Endothelial cell of umbilical vein (primary cell): Measurements from ENCODE around the gene CHCHD3. TPM values are rescaled to one million over a fixed set of nuclear protein-coding genes. Genes with fewer than 3 reads are reported as not detected.

Experiments used
- BruUV-seq: library from RNA; stranded (reverse); fragments of 400-500 nt; replicated peaks from 2 replicates; lab custom pipeline; 2021; lab: Mats Ljungman, UMichigan
- CTCF ChIA-PET: fragments of 300-600, 350-600 bp; sonication (Branson Sonifier 250); formaldehyde crosslinking; loops from one replicate; lab custom pipeline; 2021; ENCODE audit warnings: antibody characterized with exemption, inconsistent platforms; lab: Charles Lee
- POLR2A ChIA-PET: fragments of 300-600, 350-600 bp; sonication (Branson Sonifier 250); formaldehyde crosslinking; loops from one replicate; lab custom pipeline; 2021; ENCODE audit warnings: antibody characterized with exemption, inconsistent platforms; lab: Charles Lee
- DNase-seq: peaks from one replicate; pipeline ENCODE4 v3.0.0-alpha.2; 2011; ENCODE audit warnings: low read depth, low spot score
- FAIRE-seq: peaks from 2 replicates; lab custom pipeline; 2011; peaks lifted over from hg19 to GRCh38; lab: Jason Lieb, UNC
- H2AFZ ChIP-seq: 2 replicates; pipeline ENCODE4 v1.6.0; 2012; ENCODE audit warnings: low read depth, low read length, control low read depth, inconsistent platforms
- H3K27ac ChIP-seq: 2 replicates; pipeline ENCODE4 v1.5.1; 2011; ENCODE audit warnings: low read depth, mild to moderate bottlenecking, control low read depth, low read length, moderate library complexity; ENCODE audit not compliant: insufficient read depth
- H3K27me3 ChIP-seq, 2 experiments: 2 replicates each; pipeline versions ENCODE4 v1.6.0 to v1.6.1; 2011; ENCODE audit warnings: low read length in 2 of 2, mixed read lengths in 1 of 2; ENCODE audit not compliant: control insufficient read depth in 2 of 2, insufficient read depth in 2 of 2
- H3K36me3 ChIP-seq, 2 experiments: 2 replicates in 1 of 2; 3 replicates in 1 of 2; pipeline ENCODE4 v1.5.1; 2011; ENCODE audit warnings: low read length in 2 of 2, mild to moderate bottlenecking in 1 of 2, moderate library complexity in 1 of 2; ENCODE audit not compliant: control insufficient read depth in 2 of 2, insufficient read depth in 2 of 2; ENCODE audit errors: extremely low read depth in 1 of 2
- H3K4me1 ChIP-seq: 3 replicates; pipeline ENCODE4 v1.5.1; 2011; ENCODE audit warnings: mild to moderate bottlenecking, low read length; ENCODE audit not compliant: control insufficient read depth, insufficient read depth; ENCODE audit errors: extremely low read depth
- H3K4me2 ChIP-seq: 2 replicates; pipeline ENCODE4 v1.6.1; 2011; ENCODE audit warnings: low read length, control low read depth, mixed read lengths; ENCODE audit not compliant: insufficient read depth
- H3K4me3 ChIP-seq, 3 experiments: fragments of 200-600 bp in 1 of 3; sonication (generic), shearing (Covaris generic) in 1 of 3; replicated peaks in 1 of 3; 2 replicates each; pipeline ENCODE4 v1.5.1; 2011 to 2016; ENCODE audit warnings: control low read depth in 3 of 3, low read length in 3 of 3, mild to moderate bottlenecking in 2 of 3, inconsistent platforms in 1 of 3, low read depth in 1 of 3, moderate library complexity in 1 of 3; ENCODE audit not compliant: insufficient read depth in 1 of 3
- H3K79me2 ChIP-seq: 2 replicates; pipeline ENCODE4 v1.6.0; 2012; ENCODE audit warnings: low read length, inconsistent platforms; ENCODE audit not compliant: control insufficient read depth, insufficient read depth
- H3K9ac ChIP-seq: replicated peaks from 2 replicates; pipeline ENCODE3; 2011; ENCODE audit warnings: low read length, control low read depth; ENCODE audit not compliant: insufficient read depth; ENCODE audit errors: extremely low read depth
- H3K9me1 ChIP-seq: replicated peaks from 3 replicates; pipeline ENCODE4 v1.6.0; 2011; ENCODE audit warnings: mild to moderate bottlenecking, low read length; ENCODE audit not compliant: control insufficient read depth, insufficient read depth; ENCODE audit errors: extremely low read depth
- H3K9me3 ChIP-seq: replicated peaks from 2 replicates; pipeline ENCODE4 v1.5.1; 2012; ENCODE audit warnings: low read length, inconsistent platforms; ENCODE audit not compliant: control insufficient read depth, insufficient read depth
- H4K20me1 ChIP-seq: replicated peaks from 2 replicates; pipeline ENCODE3; 2011; ENCODE audit warnings: mild to moderate bottlenecking, low read length; ENCODE audit not compliant: control insufficient read depth, insufficient read depth; ENCODE audit errors: extremely low read depth
- EZH2 ChIP-seq: IDR thresholded peaks from 2 replicates; pipeline ENCODE4 v1.6.1; 2012; ENCODE audit warnings: borderline replicate concordance, low read depth, mild to moderate bottlenecking, moderate library complexity, low read length, inconsistent platforms; ENCODE audit not compliant: severe bottlenecking
- FOS ChIP-seq: IDR thresholded peaks from 2 replicates; pipeline ENCODE4 v1.6.1; 2011; ENCODE audit warnings: mild to moderate bottlenecking, low read length, moderate library complexity, borderline replicate concordance; ENCODE audit not compliant: insufficient read depth
- GATA2 ChIP-seq: IDR thresholded peaks from 2 replicates; pipeline ENCODE4 v1.7.0; 2011; ENCODE audit warnings: low read depth, mild to moderate bottlenecking, moderate library complexity, mixed read lengths, low read length; ENCODE audit not compliant: insufficient read length, insufficient read depth
- JUN ChIP-seq: IDR thresholded peaks from 2 replicates; pipeline ENCODE4 v1.6.1; 2011; ENCODE audit warnings: borderline replicate concordance, low read depth; ENCODE audit not compliant: insufficient read length, insufficient read depth
- MYC ChIP-seq: IDR thresholded peaks from one replicate; pipeline ENCODE4 v1.6.1; 2011; ENCODE audit warnings: mild to moderate bottlenecking, low read depth, low read length
- POLR2A ChIP-seq: IDR thresholded peaks from 2 replicates; pipeline ENCODE4 v1.6.1; 2012; ENCODE audit warnings: low read depth, mild to moderate bottlenecking, control low read depth, low read length
- POLR2AphosphoS5 ChIP-seq: IDR thresholded peaks from 2 replicates; pipeline ENCODE4 v1.6.1; 2012; ENCODE audit warnings: low read depth, mild to moderate bottlenecking, control low read depth, low read length, moderate library complexity; ENCODE audit not compliant: insufficient read depth
- dilution Hi-C: fragments of 300-500 bp; cut with MboI; formaldehyde crosslinking; loops from one replicate; pipeline ENCODE4 v1.15.0; 2019; ENCODE audit warnings: low sequenced_read_pairs; ENCODE audit not compliant: extremely low pct_ligation_motif_present
- intact Hi-C: fragments of 100-400 bp; cut with micrococcal nuclease; formaldehyde crosslinking; loops from one replicate; pipeline ENCODE4 v1.10.0; 2022
- polyA plus RNA-seq, 4 experiments: library from polyadenylated mRNA; depleted of rRNA in 3 of 4; stranded (reverse) in 3 of 4; unstranded in 1 of 4; fragments of >200 nt; gene quantifications; 2 replicates each; pipeline versions ENCODE4 v1.2.1 to v1.2.3, GENCODE V29; 2011 to 2012; ENCODE audit warnings: missing spikeins in 1 of 4
- total RNA-seq: library from RNA; stranded (reverse); gene quantifications from 2 replicates; pipeline ENCODE4 v1.2.3, GENCODE V29; 2021
- TF ChIP-seq, protein P1 (sequence below): IDR thresholded peaks from 2 replicates; pipeline ENCODE4 v1.6.1; 2011; ENCODE audit not compliant: insufficient read depth, insufficient read length
- TF ChIP-seq, protein P2 (sequence below), 2 donors: IDR thresholded peaks; 1 replicate in 1 of 2; 2 replicates in 1 of 2; pipeline ENCODE4 v1.5.1; 2011; ENCODE audit warnings: low read length in 2 of 2, mild to moderate bottlenecking in 2 of 2, moderate library complexity in 2 of 2, control low read depth in 1 of 2, inconsistent platforms in 1 of 2, low read depth in 1 of 2; ENCODE audit not compliant: insufficient read depth in 1 of 2; ENCODE audit errors: extremely low read depth in 1 of 2

Gene CHCHD3
- total and polyA plus RNA-seq, 2 donors (not counting 3 experiments of a cell fraction or from before 2014, with no cell fraction given) = 22.0 to 63.7 TPM

- H3K36me3 ChIP-seq = no peaks in the 10 kb centered on the region
- no TSS peak for BruUV-seq
- dilution Hi-C loops (no loop called here), intact Hi-C loops (no loop called here)
- no peaks in the 10 kb centered on the region for H3K9me1 ChIP-seq
- POLR2A ChIA-PET = no interaction called here
- no peak overlapping the region for H3K27ac ChIP-seq
- no peaks in the 10 kb centered on the region for H3K9me3 ChIP-seq
- TF ChIP-seq FOS (no peak), POLR2AphosphoS5 (no peak)
- H3K4me2 ChIP-seq = no peak overlapping the region
- H3K79me2 ChIP-seq = no peaks in the 10 kb centered on the region
- H3K27me3 ChIP-seq = no peaks in the 10 kb centered on the region
- CTCF ChIA-PET = interaction anchor here (1.4 kb wide), 1 partner anchor 10 kb away, joined by 4 read pairs; no protein-coding TSS in a partner anchor
- no peak overlapping the region for H3K9ac ChIP-seq
- H4K20me1 ChIP-seq = no peaks in the 10 kb centered on the region
- FAIRE-seq (no peak), DNase-seq (no peak)
- H3K4me3 ChIP-seq = no peak overlapping the region
- H3K4me1 ChIP-seq = no peaks in the 10 kb centered on the region
- no peak overlapping the region for H2AFZ ChIP-seq
These were observed 140.5 kb downstream of the CHCHD3 start for GRCh38 chr7:132941428-132941827.

GRCh38 chr7:132940084-132940483 lies 141.8 kb downstream of the CHCHD3 start:
- H3K9me1 ChIP-seq = no peaks in the 10 kb centered on the region
- no peaks in the 10 kb centered on the region for H3K27me3 ChIP-seq
- H3K4me3 ChIP-seq = no peak overlapping the region
- dilution Hi-C loops (no loop called here), intact Hi-C loops (no loop called here)
- H3K9me3 ChIP-seq = no peaks in the 10 kb centered on the region
- H4K20me1 ChIP-seq = no peaks in the 10 kb centered on the region
- no peaks in the 10 kb centered on the region for H3K79me2 ChIP-seq
- H3K27ac ChIP-seq = no peak overlapping the region
- FAIRE-seq (no peak), DNase-seq (no peak)
- no peak overlapping the region for H3K9ac ChIP-seq
- no TSS peak for BruUV-seq
- H3K4me1 ChIP-seq = no peaks in the 10 kb centered on the region
- POLR2A ChIA-PET = no interaction called here
- TF ChIP-seq JUN = no peak
- TF ChIP-seq, protein P1, sequence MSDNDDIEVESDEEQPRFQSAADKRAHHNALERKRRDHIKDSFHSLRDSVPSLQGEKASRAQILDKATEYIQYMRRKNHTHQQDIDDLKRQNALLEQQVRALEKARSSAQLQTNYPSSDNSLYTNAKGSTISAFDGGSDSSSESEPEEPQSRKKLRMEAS = no peak
- no peak for TF ChIP-seq POLR2A
- TF ChIP-seq, protein P2, sequence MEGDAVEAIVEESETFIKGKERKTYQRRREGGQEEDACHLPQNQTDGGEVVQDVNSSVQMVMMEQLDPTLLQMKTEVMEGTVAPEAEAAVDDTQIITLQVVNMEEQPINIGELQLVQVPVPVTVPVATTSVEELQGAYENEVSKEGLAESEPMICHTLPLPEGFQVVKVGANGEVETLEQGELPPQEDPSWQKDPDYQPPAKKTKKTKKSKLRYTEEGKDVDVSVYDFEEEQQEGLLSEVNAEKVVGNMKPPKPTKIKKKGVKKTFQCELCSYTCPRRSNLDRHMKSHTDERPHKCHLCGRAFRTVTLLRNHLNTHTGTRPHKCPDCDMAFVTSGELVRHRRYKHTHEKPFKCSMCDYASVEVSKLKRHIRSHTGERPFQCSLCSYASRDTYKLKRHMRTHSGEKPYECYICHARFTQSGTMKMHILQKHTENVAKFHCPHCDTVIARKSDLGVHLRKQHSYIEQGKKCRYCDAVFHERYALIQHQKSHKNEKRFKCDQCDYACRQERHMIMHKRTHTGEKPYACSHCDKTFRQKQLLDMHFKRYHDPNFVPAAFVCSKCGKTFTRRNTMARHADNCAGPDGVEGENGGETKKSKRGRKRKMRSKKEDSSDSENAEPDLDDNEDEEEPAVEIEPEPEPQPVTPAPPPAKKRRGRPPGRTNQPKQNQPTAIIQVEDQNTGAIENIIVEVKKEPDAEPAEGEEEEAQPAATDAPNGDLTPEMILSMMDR (IDR thresholded peaks at IDR 0.05; ENCODE audit: extremely low read depth in 1 of 2, insufficient read depth in 1 of 2, low read depth in 1 of 2, low read length in 2 of 2) = no peak
- no peak for TF ChIP-seq MYC
- TF ChIP-seq FOS = no peak
- no peak for TF ChIP-seq GATA2
- no peak for TF ChIP-seq POLR2AphosphoS5
- no peak for TF ChIP-seq EZH2
- CTCF ChIA-PET = interaction anchor here (0.8 to 1.4 kb wide), 2 partner anchors 9 to 14 kb away, joined by 3 to 4 read pairs; no protein-coding TSS in a partner anchor
- H3K4me2 ChIP-seq = no peak overlapping the region
- H3K36me3 ChIP-seq = no peaks in the 10 kb centered on the region
- H2AFZ ChIP-seq = no peak overlapping the region
